ENCODE measurements around the gene ERAP2.

ERAP2 gene

DNA sequence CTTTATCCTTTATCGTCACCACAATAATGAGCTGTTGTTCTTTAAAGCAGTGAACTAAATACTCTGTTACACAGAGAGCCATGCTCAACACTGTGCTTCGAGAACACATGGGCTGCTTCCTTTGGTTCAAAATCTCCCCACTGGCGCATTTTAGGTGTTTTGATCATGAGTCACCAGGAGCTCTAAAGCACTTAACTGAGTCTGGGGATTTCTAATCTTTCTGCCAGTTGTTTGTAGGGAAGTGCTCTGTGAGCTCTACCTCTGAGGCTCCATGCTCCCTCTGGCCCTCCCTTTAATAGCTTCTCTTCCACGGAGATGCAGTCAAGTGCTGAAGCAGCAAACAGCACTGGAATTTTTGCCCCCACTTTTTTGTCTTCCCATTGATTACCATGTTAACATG lies 17.0 kb downstream of the ERAP2 start:
- no peak overlapping the region for H3K4me3 ChIP-seq (ENCODE audit: low read length)
- H3K36me3 ChIP-seq (replicated peaks; ENCODE audit: insufficient read depth, low read length): no peaks in the 10 kb centered on the region
- no peak for DNase-seq
- no peaks in the 10 kb centered on the region for H4K20me1 ChIP-seq (ENCODE audit: insufficient read depth, low read length)
- no peak overlapping the region for H3K9ac ChIP-seq (ENCODE audit: low read length)
- no peak overlapping the region for H3K27ac ChIP-seq (ENCODE audit: low read length)
- no peaks in the 10 kb centered on the region for H3K79me2 ChIP-seq (ENCODE audit: low read length)
- peaks cover 14% of the 10 kb centered on the region; the same call in 1 of the 2 replicates for H3K4me1 ChIP-seq (ENCODE audit: low read length)
- H2AFZ ChIP-seq (ENCODE audit: low read length): no peak overlapping the region
- H3K9me3 ChIP-seq (replicated peaks; ENCODE audit: insufficient read depth, low read length): no peaks in the 10 kb centered on the region
- H3K9me2 ChIP-seq (replicated peaks; ENCODE audit: insufficient read depth, low read length): no peaks in the 10 kb centered on the region
- H3K27me3 ChIP-seq (replicated peaks; ENCODE audit: insufficient read depth, low read length): no peaks in the 10 kb centered on the region
- no peak overlapping the region for H3K4me2 ChIP-seq (ENCODE audit: low read depth, low read length)
- peaks cover 16% of the 10 kb centered on the region for H3F3A ChIP-seq (ENCODE audit: insufficient read depth, low read length)
- TF ChIP-seq EZH2phosphoT487 (IDR thresholded peaks at IDR 0.05; ENCODE audit: low read length) (no peak), EZH2 (optimal IDR thresholded peaks at IDR 0.05; ENCODE audit: low read depth, low read length) (no peak)
- TF ChIP-seq, protein P1, sequence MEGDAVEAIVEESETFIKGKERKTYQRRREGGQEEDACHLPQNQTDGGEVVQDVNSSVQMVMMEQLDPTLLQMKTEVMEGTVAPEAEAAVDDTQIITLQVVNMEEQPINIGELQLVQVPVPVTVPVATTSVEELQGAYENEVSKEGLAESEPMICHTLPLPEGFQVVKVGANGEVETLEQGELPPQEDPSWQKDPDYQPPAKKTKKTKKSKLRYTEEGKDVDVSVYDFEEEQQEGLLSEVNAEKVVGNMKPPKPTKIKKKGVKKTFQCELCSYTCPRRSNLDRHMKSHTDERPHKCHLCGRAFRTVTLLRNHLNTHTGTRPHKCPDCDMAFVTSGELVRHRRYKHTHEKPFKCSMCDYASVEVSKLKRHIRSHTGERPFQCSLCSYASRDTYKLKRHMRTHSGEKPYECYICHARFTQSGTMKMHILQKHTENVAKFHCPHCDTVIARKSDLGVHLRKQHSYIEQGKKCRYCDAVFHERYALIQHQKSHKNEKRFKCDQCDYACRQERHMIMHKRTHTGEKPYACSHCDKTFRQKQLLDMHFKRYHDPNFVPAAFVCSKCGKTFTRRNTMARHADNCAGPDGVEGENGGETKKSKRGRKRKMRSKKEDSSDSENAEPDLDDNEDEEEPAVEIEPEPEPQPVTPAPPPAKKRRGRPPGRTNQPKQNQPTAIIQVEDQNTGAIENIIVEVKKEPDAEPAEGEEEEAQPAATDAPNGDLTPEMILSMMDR (IDR thresholded peaks at IDR 0.05; ENCODE audit: low read length): no peak

DNA sequence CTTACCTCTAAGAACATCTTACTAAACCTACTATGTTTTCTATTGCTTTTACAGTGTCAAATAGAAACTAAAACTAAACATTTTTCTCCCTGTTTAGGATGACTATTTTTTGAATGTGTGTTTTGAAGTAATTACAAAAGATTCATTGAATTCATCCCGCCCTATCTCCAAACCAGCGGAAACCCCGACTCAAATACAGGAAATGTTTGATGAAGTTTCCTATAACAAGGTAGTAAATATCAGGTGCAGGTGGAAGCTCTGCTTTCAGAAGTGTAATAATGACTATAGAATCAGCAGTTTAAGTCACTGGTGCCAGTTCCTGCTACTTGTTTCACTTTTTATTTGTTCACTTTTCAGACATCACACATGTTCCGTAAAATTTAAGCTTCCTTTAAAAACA lies 20.0 kb downstream of the ERAP2 start:
- H3K79me2 ChIP-seq (ENCODE audit: low read length): no peaks in the 10 kb centered on the region
- H3K27ac ChIP-seq (ENCODE audit: low read length): peak overlapping the region; percentile 73
- peak overlapping the region; percentile 76 for H3K4me2 ChIP-seq (ENCODE audit: low read depth, low read length)
- peaks cover 14% of the 10 kb centered on the region; the same call in 1 of the 2 replicates for H3K4me1 ChIP-seq (ENCODE audit: low read length)
- TF ChIP-seq EZH2 (optimal IDR thresholded peaks at IDR 0.05; ENCODE audit: low read depth, low read length): no peak
- no peaks in the 10 kb centered on the region for H3K27me3 ChIP-seq (replicated peaks; ENCODE audit: insufficient read depth, low read length)
- DNase-seq: peak; percentile 78
- H3K4me3 ChIP-seq (ENCODE audit: low read length): peak overlapping the region; percentile 54
- H3F3A ChIP-seq (ENCODE audit: insufficient read depth, low read length): peaks cover 16% of the 10 kb centered on the region
- no peaks in the 10 kb centered on the region for H3K9me3 ChIP-seq (replicated peaks; ENCODE audit: insufficient read depth, low read length)
- peak overlapping the region; percentile 31 for H3K9ac ChIP-seq (ENCODE audit: low read length)
- no peaks in the 10 kb centered on the region for H3K36me3 ChIP-seq (replicated peaks; ENCODE audit: insufficient read depth, low read length)
- H3K9me2 ChIP-seq (replicated peaks; ENCODE audit: insufficient read depth, low read length): no peaks in the 10 kb centered on the region
- H4K20me1 ChIP-seq (ENCODE audit: insufficient read depth, low read length): no peaks in the 10 kb centered on the region
- peak overlapping the region; percentile 65 for H2AFZ ChIP-seq (ENCODE audit: low read length)

DNA sequence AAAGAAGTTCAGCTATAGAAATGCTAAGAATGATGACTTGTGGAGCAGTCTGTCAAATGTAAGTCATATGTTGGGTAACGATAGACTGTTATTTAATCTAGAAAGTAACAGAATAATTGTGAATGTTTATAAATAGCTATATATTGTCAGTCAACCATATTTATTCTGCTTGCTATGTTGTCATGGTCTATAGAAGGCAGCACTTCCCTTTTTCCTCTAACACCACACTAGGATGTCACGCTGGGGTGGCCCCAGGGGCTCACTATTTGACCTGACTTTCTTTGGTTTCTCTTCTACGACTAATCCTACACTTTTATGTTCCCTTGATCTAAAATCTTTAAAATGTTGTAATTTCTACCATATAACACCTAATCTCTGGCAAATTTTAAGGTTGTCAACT lies 20.5 kb downstream of the ERAP2 start:
- H3F3A ChIP-seq (ENCODE audit: insufficient read depth, low read length): peaks cover 16% of the 10 kb centered on the region
- no peak for DNase-seq
- no peaks in the 10 kb centered on the region for H3K27me3 ChIP-seq (replicated peaks; ENCODE audit: insufficient read depth, low read length)
- H2AFZ ChIP-seq (ENCODE audit: low read length): peak overlapping the region; percentile 65
- TF ChIP-seq, protein P1 (IDR thresholded peaks at IDR 0.05; ENCODE audit: low read length): no peak
- no peak for TF ChIP-seq EZH2 (optimal IDR thresholded peaks at IDR 0.05; ENCODE audit: low read depth, low read length)
- TF ChIP-seq EZH2phosphoT487 (IDR thresholded peaks at IDR 0.05; ENCODE audit: low read length): no peak
- H3K9me2 ChIP-seq (replicated peaks; ENCODE audit: insufficient read depth, low read length): no peaks in the 10 kb centered on the region
- H3K4me2 ChIP-seq (ENCODE audit: low read depth, low read length): peak overlapping the region; percentile 76
- H3K36me3 ChIP-seq (replicated peaks; ENCODE audit: insufficient read depth, low read length): no peaks in the 10 kb centered on the region
- H3K27ac ChIP-seq (ENCODE audit: low read length): peak overlapping the region; percentile 73
- H3K4me1 ChIP-seq (ENCODE audit: low read length): peaks cover 14% of the 10 kb centered on the region; the same call in 1 of the 2 replicates
- no peaks in the 10 kb centered on the region for H3K9me3 ChIP-seq (replicated peaks; ENCODE audit: insufficient read depth, low read length)
- H3K9ac ChIP-seq (ENCODE audit: low read length): peak overlapping the region; percentile 31
- no peaks in the 10 kb centered on the region for H3K79me2 ChIP-seq (ENCODE audit: low read length)
- H3K4me3 ChIP-seq (ENCODE audit: low read length): peak overlapping the region; percentile 54
- H4K20me1 ChIP-seq (ENCODE audit: insufficient read depth, low read length): no peaks in the 10 kb centered on the region

DNA sequence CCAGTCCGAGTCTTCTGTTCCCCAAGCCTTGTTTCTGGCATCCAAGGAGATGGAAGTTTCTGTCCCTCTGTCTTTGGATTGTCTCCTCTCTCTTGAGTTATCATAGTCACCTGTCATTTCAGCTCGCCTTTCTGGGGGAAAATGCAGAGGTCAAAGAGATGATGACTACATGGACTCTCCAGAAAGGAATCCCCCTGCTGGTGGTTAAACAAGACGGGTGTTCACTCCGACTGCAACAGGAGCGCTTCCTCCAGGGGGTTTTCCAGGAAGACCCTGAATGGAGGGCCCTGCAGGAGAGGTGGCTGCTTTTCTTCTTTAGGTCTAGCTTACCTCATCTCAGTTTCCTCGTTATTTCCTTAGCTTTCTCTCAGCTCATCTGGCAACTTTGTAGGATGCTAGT lies 25.1 kb downstream of the ERAP2 start:
- Histone ChIP-seq H3K9ac (ENCODE audit: low read length) (no peak overlapping the region), H3F3A (ENCODE audit: insufficient read depth, low read length) (peaks cover 7% of the 10 kb centered on the region), H3K4me3 (ENCODE audit: low read length) (no peak overlapping the region), H2AFZ (ENCODE audit: low read length) (no peak overlapping the region), H4K20me1 (ENCODE audit: insufficient read depth, low read length) (no peaks in the 10 kb centered on the region), H3K27me3 (replicated peaks; ENCODE audit: insufficient read depth, low read length) (no peaks in the 10 kb centered on the region), H3K9me2 (replicated peaks; ENCODE audit: insufficient read depth, low read length) (no peaks in the 10 kb centered on the region), H3K4me1 (ENCODE audit: low read length) (peaks cover 5% of the 10 kb centered on the region; the same call in 1 of the 2 replicates), H3K36me3 (replicated peaks; ENCODE audit: insufficient read depth, low read length) (no peaks in the 10 kb centered on the region; the same call in 1 of the 2 replicates), H3K79me2 (ENCODE audit: low read length) (no peaks in the 10 kb centered on the region), H3K4me2 (ENCODE audit: low read depth, low read length) (no peak overlapping the region), H3K27ac (ENCODE audit: low read length) (no peak overlapping the region), H3K9me3 (replicated peaks; ENCODE audit: insufficient read depth, low read length) (no peaks in the 10 kb centered on the region)
- DNase-seq: no peak
- TF ChIP-seq EZH2phosphoT487 (IDR thresholded peaks at IDR 0.05; ENCODE audit: low read length): no peak
